Anterior cingulate cortex (tissue), 58 donors: Measurements from ENCODE around the gene TMEM176A.
"Not testable (repeated sequence)": the region's sequence is repeated elsewhere in the genome, so short reads cannot be mapped to it uniquely, and the experiment has no call there.

Source experiments
- DNase-seq, 58 donors: peaks; one replicate each; lab custom pipeline; 2025; lab: John Stamatoyannopoulos, UW

Gene TMEM176A

GRCh38 chr7:150807616-150808438, 7.3 kb downstream of the TMEM176A start:
- not testable (repeated sequence) for DNase-seq

DNA sequence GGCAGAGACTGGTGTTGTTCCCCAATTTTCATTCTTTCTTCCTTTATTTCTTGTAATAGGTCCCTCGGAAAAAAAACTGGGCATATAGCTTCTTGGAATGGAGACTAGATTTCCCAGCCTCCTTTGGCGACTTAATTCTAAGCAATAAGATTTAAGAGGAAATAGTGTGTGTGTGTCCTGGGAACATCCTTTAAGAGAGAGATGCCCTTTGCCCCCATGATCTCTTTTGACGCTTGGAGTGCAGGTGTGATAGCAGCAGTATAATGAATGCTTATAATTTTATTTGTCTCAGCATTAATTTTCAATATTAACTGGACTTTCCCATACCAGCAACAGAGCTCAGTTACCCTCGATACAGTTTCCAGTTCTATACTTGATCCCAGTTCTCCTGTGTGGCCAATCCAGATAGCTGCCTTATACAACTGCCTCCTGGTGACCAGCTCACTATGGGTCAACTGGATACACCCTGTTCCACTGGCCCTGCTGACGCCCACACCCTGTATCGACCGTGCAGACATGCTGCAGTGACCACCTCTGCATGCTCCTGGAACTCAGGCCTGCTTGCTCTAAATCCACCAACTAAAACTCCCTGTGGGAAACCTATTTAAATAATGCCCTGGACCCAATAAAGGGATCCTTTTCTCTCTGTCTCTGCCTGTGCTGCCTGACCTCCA, 13.9 kb downstream of the TMEM176A start:
- DNase-seq, result no peak

GRCh38 chr7:150818971-150819370, 18.4 kb downstream of the TMEM176A start:
- no peak for DNase-seq

DNA sequence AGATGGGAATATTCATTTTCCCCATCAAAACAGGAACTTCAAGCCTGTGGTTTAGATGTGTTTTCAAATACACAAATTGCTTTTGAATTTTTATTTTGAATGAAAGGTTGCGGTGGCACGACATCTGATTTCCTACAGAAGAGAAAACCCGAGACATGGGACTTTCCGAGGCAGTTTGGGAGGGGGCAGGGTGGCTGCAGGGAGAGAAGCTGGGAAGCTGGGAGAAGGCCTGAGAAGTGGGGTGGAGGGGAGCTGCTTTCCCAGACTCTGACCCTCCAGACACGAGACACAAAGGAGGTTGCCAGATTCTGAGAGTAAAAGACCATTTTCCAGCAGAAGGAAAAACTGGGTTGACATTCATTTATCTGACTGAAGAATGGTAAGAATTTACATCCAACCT, 19.6 kb downstream of the TMEM176A start:
- DNase-seq, result no peak

DNA sequence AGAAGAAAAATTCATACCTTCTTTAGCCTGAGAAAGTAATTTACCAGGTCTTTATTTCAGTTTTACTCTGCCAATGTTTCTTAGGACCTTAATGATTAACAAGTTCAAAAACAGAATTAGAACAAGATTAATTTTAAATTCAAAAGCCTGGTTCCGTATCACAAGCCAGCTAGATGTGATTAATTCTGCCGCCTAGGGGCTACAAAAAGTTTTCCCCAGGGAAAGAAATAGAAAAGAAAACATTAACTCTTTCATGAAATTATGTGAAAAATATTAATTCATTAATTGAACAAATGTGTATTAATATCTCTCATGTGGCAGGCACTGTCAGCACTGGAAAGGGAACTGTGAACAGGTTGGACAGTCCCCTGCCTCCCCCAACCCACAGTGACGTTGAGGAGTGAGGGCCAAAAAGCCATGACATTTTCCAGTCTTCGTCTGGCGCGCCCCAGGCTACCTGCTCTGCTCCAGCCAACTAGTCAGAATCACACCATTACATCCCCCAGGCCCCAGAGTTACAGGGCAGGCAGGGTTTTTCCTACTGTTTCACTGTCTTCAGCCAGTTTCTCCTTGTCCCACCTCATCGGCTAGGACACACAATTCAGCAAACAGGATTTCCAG, 20.1 kb downstream of the TMEM176A start:
- DNase-seq, result no peak

DNA sequence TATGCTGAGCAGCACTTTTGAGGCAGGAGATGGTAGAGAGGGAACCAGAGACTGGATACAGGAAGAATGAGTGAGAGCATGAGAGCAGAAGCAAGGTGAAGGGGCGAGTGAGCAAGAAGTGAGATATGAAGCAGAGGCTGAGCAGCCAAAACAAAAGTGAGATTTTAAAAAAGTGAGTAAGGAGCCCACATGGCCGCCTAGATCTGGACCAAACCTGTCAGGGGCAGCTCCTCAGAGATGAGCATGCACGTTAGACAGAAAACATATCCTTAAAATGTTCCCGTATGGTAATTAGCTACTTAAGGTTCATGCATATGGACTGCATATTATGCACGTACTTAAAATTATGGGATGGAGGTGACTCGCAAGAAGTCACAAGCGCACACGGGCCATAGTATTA, 22.5 kb downstream of the TMEM176A start:
- DNase-seq, result no peak

DNA sequence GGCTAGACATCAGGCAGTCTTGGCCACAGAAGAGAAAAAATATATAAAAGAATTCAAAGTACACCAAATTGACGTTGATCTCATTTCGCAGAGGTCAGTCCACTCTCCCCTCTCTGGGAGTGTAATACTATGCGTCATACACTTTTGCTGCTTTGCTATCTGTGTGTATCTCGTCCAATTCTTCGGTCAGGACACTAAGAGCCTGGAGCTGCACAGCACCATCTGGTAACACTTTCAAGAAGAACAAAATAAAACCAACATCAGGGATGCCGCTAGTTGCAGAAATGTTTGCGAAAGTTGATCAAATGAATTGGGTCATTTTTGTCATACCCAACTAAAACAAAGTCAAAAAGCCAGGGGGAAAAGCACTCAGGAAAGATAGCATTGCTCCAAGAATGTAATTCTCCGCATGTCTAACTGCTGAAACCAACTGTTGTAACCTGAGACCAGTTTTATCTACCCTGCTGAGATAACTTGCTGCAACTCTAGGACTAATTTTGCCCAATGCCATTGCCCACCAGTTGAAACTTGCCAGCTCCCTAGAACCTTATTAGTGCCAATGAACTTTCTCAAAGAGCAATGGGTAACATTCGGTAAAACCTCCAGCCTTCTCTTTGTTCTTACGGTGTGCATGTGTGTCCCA, 23.0 kb downstream of the TMEM176A start:
- no peak for DNase-seq

GRCh38 chr7:150824379-150825177, 24.0 kb downstream of the TMEM176A start:
- DNase-seq, result no peak

- no peak for DNase-seq
Measured at GRCh38 chr7:150826061-150826849, 25.7 kb downstream of the TMEM176A start.

DNA sequence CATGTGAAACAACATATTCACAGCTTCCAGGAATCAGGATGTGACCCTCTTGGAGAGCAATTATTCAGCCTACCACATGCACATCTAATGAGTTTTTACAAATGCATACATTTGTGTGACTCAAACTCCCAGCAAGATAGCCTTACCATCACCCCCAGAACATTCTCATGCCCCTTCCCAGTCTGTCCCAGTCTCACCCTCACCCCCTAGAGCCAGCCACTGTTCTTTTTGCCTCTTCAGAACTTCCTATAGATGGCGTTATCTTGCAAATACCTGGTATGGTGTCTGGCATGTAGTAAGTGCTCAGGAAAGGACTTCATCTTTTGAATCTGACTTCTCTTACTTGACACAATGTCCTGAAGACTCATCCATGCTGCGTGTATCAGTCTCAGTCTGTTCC, 27.8 kb downstream of the TMEM176A start:
- no peak for DNase-seq

DNA sequence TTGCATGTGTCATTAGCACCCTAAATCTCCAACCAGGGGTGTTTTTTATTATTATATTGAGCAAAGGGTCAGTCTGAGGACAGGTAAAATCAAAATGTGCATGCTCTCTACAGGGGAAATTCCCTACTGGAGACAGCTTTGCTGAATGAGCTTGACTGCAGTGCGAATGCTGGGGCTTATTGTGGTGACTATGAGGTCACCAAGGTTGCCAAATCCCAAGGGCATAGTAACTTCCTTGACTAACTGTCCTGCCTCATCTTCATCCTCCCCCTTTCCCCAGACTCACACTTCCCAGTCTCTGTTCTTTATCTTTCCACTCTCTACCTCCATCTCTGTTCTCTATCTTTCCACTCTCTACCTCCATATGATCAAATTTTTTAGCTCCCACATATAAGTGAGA, 28.9 kb downstream of the TMEM176A start:
- no peak for DNase-seq

- DNase-seq, result no peak
Measured at GRCh38 chr7:150830937-150831336, 30.4 kb downstream of the TMEM176A start.

DNA sequence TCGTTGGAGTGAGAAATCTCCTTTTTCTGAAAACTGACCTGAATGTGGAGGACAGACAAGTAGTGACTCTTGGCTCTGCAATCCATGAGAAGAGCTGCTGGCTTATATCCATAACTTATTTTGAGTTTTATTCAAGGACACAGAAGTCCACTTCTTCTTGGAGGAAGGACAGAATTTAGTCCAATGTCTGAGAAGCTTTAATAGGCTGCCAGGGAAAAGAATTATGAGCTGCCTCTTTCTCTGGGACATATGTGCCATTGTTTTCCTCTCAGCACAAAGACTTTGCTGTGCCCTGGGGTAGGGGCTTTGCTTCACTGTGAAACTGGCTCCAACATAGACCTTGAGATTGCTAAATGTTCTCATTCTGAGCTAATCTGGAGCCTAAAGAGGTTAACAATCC, 31.3 kb downstream of the TMEM176A start:
- peak in 1 of 58 donors; percentile 19 for DNase-seq

DNA sequence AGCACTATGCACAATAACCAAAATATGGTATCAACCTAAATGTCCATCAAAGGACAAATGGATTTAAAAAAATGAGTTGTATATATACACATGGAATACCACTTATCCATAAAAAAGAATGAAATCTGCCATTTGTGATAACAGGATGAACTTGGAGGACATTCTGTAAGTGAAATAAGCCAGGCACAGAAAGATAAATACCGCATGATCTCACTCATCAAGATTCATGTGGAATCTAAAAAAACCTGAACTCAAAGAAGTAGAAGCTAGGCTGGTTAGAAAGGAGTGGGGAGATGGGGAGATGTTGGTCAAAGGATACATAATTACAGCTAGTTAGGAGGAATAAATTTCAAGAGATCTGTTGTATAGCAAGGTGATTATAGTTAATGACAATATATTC, 34.5 kb downstream of the TMEM176A start:
- no peak for DNase-seq

GRCh38 chr7:150835702-150836280, 35.2 kb downstream of the TMEM176A start:
- no peak for DNase-seq

DNA sequence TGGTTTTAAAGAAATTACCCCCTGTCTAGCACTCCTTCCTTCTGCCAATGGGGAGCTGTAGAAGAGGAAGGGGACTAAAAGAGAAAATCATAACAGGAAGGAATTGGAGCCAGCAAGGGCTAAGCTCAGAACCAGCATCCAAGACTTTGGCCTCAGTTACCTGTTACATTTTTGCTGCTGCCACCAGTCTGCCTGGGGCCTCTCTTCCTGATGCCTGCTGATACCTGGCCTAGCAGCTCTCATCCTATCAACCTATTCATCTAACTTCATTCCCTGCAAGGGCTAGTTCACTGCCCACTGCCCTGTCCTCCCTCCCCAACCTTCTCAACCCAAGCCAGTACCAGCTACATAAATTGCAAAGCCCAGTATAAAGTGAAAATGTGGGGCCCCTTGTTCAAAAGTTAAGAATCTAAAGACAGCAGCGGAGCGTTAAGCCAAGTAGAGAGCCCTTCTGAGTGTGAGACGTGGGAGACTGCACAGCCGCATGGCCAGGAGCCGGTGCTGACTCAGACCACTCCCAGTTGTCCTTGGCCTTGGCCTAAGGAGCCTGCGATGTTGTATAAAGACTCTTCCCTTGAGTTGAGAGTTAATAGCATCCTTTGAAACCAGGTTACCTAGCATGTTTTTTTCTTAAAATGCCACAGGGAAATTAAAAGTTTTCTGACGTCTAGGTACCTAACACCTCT, 38.5 kb downstream of the TMEM176A start:
- no peak for DNase-seq

GRCh38 chr7:150842018-150842417, 41.4 kb downstream of the TMEM176A start:
- DNase-seq, result no peak

- DNase-seq, result no peak
Measured at GRCh38 chr7:150842716-150843115, 42.1 kb downstream of the TMEM176A start.
